NOMO-1 treated with DMSO at 0.1 percent for 48 hours (cell line): ENCODE results near the gene IZUMO2.

Experiments used
- DNase-seq: peaks from one replicate; lab custom pipeline; 2025; ENCODE audit not compliant: unreplicated experiment; lab: John Stamatoyannopoulos, UW

Gene IZUMO2

GRCh38 chr19:50162988-50163387 lies at the start of gene IZUMO2:
Gene IZUMO2 (minus strand): TSS chr19:50163281. CDS start chr19:50163194, 87 bp downstream.
- DNase-seq = no peak

DNA sequence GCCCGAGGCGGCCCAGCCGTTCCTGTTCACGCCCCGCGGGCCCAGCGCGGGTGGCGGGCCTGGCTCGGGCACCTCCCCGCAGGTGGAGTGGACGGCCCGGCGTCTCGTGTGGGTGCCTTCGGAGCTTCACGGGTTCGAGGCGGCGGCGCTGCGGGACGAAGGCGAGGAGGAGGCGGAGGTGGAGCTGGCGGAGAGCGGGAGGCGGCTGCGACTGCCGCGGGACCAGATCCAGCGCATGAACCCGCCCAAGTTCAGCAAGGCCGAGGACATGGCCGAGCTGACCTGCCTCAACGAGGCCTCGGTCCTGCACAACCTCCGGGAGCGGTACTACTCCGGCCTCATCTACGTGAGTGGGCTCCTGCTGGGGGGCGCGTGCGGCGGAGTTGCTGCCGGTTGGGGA lies 47.3 kb upstream of the IZUMO2 start:
- no peak for DNase-seq

GRCh38 chr19:50209131-50209530 lies 46.0 kb upstream of the IZUMO2 start:
- no peak for DNase-seq

DNA sequence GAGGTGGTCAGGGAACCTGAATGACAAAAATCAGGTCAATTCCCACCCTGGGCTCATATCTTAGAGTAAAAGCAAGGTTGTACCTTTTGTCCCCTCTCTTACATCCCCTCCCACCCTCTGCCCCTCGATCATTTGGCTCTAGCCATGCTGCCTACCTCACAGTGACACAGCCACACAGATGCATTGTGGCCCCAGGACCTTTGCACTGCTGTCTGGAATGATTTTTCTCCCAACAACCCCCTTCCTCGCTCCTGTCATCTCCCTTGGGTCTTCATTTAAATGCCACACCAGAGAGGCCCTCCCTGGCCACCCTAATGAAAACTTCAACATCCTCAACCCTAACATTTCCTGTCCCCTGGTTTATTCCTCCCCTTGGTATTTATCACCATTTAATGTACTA lies 44.6 kb upstream of the IZUMO2 start:
- DNase-seq = no peak

DNA sequence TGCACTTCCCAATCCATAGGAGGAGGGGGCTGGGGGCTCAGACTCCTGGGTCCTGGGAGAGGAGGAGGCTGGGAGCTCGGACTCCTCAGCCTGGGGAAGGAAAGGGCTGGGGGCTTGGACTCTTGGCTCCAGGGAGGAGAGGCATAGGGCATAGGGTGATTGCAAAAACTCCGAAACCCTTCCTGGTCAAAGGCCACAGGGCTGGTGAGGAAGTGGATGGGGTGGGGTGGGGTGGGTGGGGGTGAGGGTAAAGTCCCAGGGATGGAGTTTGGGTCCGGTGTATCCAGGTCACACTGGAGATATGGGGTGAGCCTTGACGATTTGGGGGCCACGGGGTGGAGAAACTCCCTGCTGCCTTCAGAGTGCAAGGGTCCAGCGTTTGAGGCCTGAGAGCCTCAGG lies 43.1 kb upstream of the IZUMO2 start:
- DNase-seq = no peak

GRCh38 chr19:50205681-50206138 lies 42.6 kb upstream of the IZUMO2 start:
- no peak for DNase-seq

DNA sequence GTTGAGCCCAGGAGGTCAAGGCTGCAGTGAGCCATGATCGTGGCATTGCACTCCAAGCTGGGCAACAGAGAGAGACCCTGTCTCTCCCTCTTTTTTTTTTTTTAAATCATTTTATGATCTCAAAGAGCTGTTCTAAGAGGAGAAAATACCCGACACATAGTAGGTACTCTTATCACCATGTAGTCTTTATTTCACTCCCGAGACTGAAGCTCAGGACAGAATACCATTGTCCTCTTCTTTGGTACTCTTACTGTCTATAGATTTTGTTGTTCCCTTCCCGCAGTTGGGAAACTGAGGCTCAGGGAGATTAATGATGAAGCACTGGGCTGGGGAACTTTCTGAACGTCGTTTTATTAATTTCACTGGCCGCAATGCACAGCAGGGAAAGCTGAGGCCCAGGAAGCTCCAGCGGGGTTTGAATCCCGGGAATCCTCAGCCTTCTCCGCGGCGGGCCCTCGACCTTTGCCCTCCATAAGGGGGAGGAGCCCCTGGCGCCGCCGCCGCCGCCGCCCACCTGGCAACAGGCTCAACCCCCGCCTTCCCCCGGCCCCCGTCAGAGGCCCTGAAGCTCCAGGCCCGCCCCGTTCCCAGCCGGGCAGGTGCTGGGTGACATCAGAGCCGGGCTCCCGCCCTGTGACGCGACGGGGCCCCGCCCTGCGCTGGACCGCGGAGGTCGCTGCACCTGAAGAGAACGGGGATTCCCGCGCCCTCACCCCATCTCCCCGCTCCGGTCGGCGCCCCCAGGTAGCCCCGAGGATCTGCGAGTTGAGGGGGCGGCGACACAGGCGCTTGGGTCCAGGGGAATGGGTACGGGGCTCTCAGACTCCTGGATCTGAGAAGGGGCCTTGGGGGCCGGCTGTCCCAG lies 42.0 kb upstream of the IZUMO2 start:
- DNase-seq = no peak

- DNase-seq = no peak
Measured at GRCh38 chr19:50204081-50204428, 41.0 kb upstream of the IZUMO2 start.

- DNase-seq = no peak
Measured at GRCh38 chr19:50203281-50204080, 40.4 kb upstream of the IZUMO2 start, which contains the start of gene MYH14. Gene MYH14 (plus strand): TSS chr19:50203622. CDS start chr19:50210366, 6,744 bp downstream.

DNA sequence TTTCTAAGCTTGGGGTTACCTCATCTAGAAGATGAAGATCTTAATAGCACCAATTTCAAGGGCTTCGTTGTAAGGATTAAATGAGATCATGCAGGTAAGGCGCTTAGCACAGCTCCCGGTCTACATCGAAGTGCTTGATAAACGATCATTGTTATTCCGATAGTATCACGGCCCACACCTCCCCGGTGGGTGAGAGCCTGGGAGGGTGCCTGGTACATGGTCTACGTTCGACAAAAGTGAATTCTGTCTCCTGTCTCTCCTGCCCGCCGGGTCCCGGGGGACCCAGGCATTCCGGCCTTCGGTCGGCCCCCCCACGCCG lies 39.8 kb upstream of the IZUMO2 start:
- DNase-seq = no peak

GRCh38 chr19:50202386-50202785 lies 39.3 kb upstream of the IZUMO2 start:
- DNase-seq = no peak

DNA sequence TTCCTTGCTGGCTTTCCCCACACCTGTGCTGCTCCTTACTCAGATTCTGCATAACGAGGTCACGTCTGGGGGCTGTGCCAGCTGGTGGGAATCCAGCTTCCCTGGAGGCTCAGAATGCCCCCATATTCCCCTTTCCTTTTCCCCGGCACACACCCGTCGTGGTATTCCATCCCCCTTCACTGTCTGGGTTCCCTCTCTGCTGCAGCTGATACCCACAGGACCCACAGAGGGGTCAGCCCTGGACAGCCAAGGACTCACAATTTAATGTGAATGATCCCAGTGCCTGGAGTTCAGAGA lies 36.1 kb upstream of the IZUMO2 start:
- no peak for DNase-seq

- no peak for DNase-seq
Measured at GRCh38 chr19:50198431-50199258, 35.6 kb upstream of the IZUMO2 start.

DNA sequence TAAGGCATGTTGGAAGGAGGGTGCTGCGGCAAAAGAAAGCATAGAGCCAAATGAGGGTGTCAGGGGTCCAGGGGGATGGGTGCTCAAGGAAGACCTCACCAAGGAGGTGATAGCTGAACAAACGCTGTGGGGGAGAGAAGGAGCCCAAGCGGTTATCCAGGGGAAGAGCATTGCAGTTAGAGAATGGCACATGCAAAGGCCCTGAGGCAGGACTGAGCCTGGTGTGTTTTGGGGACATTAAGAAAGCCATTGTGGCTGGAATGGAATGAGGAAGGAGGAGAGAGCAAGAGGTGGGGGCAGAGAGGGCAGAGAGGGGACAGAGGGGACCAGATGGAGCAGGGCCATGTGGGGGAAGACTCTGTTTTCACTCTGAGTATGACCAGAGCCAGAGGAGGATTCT lies 34.3 kb upstream of the IZUMO2 start:
- no peak for DNase-seq

DNA sequence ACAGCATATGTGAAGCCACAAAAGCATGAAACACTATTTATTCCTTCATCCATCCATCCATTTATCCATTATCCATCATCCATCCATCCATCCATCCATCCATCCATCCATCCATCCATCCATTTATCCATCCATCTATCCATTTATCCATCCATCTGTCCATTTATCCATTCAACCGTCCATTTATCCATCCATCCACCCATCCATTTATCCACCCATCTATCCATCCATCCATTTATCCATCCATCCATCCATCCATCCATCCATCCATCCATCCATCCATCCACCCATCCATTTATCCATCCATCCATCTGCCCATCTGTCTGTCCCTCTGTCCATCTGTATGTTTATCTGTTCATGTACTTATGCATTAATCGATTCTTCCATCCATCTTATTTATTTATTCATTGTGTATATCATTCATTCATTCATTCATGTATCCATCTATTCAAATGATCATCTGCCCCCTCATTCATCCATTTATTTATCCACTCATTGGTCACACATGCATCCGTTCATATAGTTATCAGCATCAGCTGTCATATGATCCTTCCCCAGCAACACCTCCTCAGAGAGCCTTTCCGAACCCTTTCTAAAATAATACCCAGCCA lies 33.3 kb upstream of the IZUMO2 start:
- DNase-seq = no peak

DNA sequence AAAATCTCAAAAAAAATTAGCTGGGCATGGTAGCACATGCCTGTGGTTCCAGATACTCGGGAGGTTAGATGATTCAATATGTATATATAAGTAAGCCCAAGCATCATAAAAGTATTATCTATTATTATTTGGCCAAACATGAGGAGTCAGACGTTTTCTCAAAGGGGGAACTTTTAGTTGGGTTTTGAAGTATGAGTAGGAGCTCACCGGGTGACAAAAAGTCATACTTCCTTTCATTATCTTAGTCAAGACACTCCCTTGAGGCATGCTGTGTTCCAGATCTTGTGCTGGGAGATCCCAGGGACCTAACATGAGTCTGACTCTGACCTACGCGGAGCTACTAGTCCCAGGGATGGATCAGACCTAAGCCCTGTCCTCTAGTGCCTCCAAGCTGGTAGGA lies 32.1 kb upstream of the IZUMO2 start:
- DNase-seq = no peak

DNA sequence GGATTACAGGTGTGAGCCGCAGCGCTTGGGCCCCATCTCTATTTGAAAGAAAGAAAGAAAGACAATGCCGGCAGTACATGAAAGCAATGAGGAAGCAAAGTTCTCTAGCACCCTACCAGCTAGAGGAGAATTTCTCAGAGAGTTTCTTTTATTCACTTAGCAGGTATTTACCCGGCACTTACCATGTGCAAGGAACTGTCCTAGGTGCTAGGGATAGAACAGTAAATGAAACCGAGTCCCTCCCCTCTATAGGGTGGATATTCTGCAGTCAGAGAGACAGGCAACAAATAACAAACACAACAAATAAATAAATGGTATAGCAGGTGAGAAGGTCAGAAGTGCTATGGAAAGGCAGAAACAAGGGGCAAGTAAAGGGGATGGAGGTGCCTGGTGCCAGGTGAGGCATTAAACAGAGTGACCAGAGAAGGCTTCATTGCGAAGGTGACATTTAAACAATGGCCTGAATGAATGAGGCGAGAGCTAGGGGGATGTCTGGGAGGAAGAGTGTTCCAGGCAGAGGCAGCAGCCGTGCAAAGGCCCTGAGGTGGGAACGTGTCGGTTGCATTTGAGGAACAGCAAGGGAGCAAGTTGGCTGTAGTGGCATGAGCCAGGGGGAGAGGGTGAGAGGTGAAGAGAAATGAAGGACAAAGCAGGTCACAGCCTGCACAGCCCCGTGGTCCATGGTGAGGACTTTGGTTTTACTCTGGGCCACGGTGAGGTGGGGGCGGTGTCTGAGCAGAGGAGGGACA lies 29.6 kb upstream of the IZUMO2 start:
- no peak for DNase-seq

- peak; percentile 27 for DNase-seq
Measured at GRCh38 chr19:50191216-50191615, 28.1 kb upstream of the IZUMO2 start.

DNA sequence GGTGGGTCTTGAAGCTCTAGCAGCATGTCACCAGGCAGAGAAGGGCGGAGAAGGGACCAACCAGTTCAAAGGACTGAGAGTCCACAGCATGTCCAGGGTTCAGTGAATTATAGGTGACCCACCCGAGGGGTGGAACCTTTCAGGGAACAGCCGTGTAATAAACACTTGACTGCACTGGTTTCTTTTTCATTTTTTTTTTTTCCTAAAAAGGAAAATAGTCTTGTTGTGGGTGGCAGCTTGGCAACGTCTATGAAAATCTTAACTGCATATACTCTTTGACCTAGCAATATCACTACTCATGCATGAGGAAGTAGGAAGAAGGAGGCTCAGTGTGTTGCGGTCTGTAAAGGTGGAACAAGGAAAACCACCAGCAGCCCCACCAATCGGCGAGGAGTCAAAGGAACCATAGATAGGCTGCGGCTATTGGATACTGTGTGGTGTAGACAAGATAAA lies 27.4 kb upstream of the IZUMO2 start:
- DNase-seq = peak; percentile 81

DNA sequence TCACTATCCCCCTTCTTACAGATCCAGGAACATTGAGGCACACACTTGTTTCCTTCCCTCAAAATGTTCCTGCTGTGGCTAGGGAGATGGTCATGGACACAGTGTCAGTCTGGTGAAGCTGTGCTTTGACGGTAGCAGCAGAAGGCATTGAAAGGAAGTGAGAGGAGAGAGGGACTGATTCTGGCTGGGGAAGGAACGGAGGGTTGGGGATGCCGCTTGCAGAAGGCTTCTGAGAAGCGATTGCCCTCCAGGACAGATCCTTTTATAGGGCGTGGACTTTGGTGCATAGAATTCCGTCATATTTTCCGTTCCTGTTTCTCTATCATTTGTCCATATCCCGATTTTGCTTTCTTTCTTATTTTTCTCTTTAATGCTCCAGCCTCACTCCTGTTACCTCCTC lies 26.2 kb upstream of the IZUMO2 start:
- DNase-seq = no peak
